Measurements from ENCODE around the gene MRPL28. TPM values are rescaled to one million over a fixed set of nuclear protein-coding genes. Genes with fewer than 3 reads are reported as not detected.

Gene MRPL28
- total RNA-seq, 4 donors from 2014 or later: 37.3 to 59.9 (median 47.5) TPM

- no peak for TF ChIP-seq CTCF (IDR thresholded peaks at IDR 0.05; ENCODE audit: low read depth)
Measured at GRCh38 chr16:397135-397661, 26.9 kb upstream of the MRPL28 start, which contains the start of gene NME4. Gene NME4, plus strand, starts transcription at chr16:397199. Its CDS starts 24 bp downstream, at chr16:397223.

- TF ChIP-seq CTCF (IDR thresholded peaks at IDR 0.05; ENCODE audit: low read depth): no peak
Measured at GRCh38 chr16:396605-397004, 26.3 kb upstream of the MRPL28 start.

GRCh38 chr16:396199-396598, 25.9 kb upstream of the MRPL28 start:
- TF ChIP-seq CTCF (IDR thresholded peaks at IDR 0.05; ENCODE audit: low read depth): no peak

GRCh38 chr16:392450-393030, 22.2 kb upstream of the MRPL28 start:
- TF ChIP-seq CTCF (IDR thresholded peaks at IDR 0.05; ENCODE audit: low read depth): no peak

- no peak for TF ChIP-seq CTCF (IDR thresholded peaks at IDR 0.05; ENCODE audit: low read depth)
Measured at GRCh38 chr16:391885-392335, 21.6 kb upstream of the MRPL28 start.

GRCh38 chr16:389352-389751, 19.0 kb upstream of the MRPL28 start:
- no peak for TF ChIP-seq CTCF (IDR thresholded peaks at IDR 0.05; ENCODE audit: low read depth)

- TF ChIP-seq CTCF (IDR thresholded peaks at IDR 0.05; ENCODE audit: low read depth): no peak
Measured at GRCh38 chr16:386641-387156, 16.4 kb upstream of the MRPL28 start.

Data from subcutaneous adipose tissue (tissue), 4 donors.